ENCODE results near the gene ATP8B2.

ATP8B2 gene

GRCh38 chr1:154384650-154385489 lies 59.5 kb downstream of the ATP8B2 start:
- in situ Hi-C loops (cut with MboI; ENCODE audit: low pct_unique_long_range_greater_than_20kb, low sequenced_read_pairs, unreplicated experiment), result no loop called here
- no peak for TF ChIP-seq CTCF (IDR thresholded peaks at IDR 0.05; ENCODE audit: extremely low read depth, insufficient read depth, missing control alignments)
- DNase-seq (ENCODE audit: low spot score), result no peak

- DNase-seq (ENCODE audit: low spot score), result no peak
- no peak for TF ChIP-seq CTCF (IDR thresholded peaks at IDR 0.05; ENCODE audit: extremely low read depth, insufficient read depth, missing control alignments)
- in situ Hi-C loops (cut with MboI; ENCODE audit: low pct_unique_long_range_greater_than_20kb, low sequenced_read_pairs, unreplicated experiment), result no loop called here
These were observed 61.5 kb downstream of the ATP8B2 start for GRCh38 chr1:154386643-154387352.

GRCh38 chr1:154391086-154391770 lies 65.9 kb downstream of the ATP8B2 start:
- TF ChIP-seq CTCF (IDR thresholded peaks at IDR 0.05; ENCODE audit: extremely low read depth, insufficient read depth, missing control alignments), result no peak
- in situ Hi-C loops (cut with MboI; ENCODE audit: low pct_unique_long_range_greater_than_20kb, low sequenced_read_pairs, unreplicated experiment), result no loop called here
- DNase-seq (ENCODE audit: low spot score), result no peak

- TF ChIP-seq CTCF (IDR thresholded peaks at IDR 0.05; ENCODE audit: extremely low read depth, insufficient read depth, missing control alignments), result no peak
- in situ Hi-C loops (cut with MboI; ENCODE audit: low pct_unique_long_range_greater_than_20kb, low sequenced_read_pairs, unreplicated experiment), result no loop called here
- DNase-seq (ENCODE audit: low spot score), result no peak
These were observed 72.8 kb downstream of the ATP8B2 start for GRCh38 chr1:154398141-154398540.

GRCh38 chr1:154398678-154399077 lies 73.4 kb downstream of the ATP8B2 start:
- TF ChIP-seq CTCF (IDR thresholded peaks at IDR 0.05; ENCODE audit: extremely low read depth, insufficient read depth, missing control alignments), result no peak
- no peak for DNase-seq (ENCODE audit: low spot score)
- in situ Hi-C loops (cut with MboI; ENCODE audit: low pct_unique_long_range_greater_than_20kb, low sequenced_read_pairs, unreplicated experiment), result no loop called here

GRCh38 chr1:154400381-154400801 lies 75.1 kb downstream of the ATP8B2 start:
- no peak for DNase-seq (ENCODE audit: low spot score)
- TF ChIP-seq CTCF (IDR thresholded peaks at IDR 0.05; ENCODE audit: extremely low read depth, insufficient read depth, missing control alignments), result no peak
- in situ Hi-C loops (cut with MboI; ENCODE audit: low pct_unique_long_range_greater_than_20kb, low sequenced_read_pairs, unreplicated experiment), result no loop called here
